Stimulated activated naive CD4-positive, alpha-beta T cell treated with Interleukin-2 at 50 U/mL for 16 hours (primary cell): ENCODE measurements around the gene AHNAK2.
"Not testable (repeated sequence)": the region's sequence is repeated elsewhere in the genome, so short reads cannot be mapped to it uniquely, and the experiment has no call there.

Source experiments
- DNase-seq: peaks from one replicate; lab custom pipeline; 2025; lab: John Stamatoyannopoulos, UW

Gene AHNAK2

DNA sequence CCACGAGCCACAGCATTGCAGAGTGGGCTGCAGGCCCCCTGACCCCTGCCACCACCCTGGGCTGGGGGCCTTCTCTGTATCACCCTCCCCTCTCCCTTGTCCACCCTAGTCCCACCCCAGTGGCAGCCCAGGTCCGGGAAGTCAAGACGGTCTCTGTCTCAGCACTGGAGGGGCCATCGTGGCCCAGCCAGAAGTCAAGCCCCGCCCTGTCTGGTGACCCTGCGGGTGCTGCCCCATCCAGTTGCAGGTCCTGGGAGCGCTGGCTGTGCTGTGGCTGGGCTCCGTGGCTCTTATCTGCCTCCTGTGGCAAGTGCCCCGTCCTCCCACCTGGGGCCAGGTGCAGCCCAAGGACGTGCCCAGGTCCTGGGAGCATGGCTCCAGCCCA, 50.8 kb downstream of the AHNAK2 start:
- DNase-seq = no peak

DNA sequence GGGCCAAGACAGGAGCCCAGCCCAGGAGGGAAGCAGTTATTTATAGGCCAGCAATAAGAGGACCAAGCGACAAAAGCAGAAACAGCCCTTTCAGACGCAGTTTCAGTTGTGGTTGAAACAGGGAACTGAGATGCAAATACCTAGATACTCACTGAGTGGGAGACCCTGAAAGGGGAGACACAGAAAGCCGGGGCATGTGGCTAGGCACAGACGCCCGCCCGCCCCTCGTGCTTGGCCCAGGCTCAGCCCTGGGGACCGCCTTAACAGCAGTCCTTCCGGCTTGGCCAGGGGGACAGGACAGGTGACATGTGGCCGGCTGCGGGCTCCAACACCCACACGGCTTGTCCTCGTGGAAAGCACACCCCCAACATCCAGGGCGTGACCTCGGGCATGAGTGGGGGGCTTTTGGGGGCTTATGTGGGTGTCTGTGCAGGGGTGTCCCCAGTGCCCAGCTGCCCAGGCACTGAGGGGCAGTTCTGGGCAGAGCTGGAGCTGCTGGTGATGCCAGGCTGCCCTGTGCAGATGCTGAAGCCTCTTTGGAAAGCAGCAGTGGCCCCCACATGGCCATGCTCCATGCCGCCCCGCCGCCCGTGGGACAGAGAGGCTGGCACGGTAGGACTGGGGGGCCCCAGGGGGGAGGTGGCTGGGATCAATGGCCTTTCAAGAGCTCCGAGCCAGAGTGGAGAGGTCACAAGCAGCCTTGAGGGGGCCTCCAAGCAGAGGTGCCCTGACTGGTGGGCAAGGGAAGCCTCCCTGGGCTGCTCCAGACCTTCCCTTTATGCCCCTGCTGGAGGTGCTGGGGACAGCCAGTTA, 51.3 kb downstream of the AHNAK2 start:
- no peak for DNase-seq

DNA sequence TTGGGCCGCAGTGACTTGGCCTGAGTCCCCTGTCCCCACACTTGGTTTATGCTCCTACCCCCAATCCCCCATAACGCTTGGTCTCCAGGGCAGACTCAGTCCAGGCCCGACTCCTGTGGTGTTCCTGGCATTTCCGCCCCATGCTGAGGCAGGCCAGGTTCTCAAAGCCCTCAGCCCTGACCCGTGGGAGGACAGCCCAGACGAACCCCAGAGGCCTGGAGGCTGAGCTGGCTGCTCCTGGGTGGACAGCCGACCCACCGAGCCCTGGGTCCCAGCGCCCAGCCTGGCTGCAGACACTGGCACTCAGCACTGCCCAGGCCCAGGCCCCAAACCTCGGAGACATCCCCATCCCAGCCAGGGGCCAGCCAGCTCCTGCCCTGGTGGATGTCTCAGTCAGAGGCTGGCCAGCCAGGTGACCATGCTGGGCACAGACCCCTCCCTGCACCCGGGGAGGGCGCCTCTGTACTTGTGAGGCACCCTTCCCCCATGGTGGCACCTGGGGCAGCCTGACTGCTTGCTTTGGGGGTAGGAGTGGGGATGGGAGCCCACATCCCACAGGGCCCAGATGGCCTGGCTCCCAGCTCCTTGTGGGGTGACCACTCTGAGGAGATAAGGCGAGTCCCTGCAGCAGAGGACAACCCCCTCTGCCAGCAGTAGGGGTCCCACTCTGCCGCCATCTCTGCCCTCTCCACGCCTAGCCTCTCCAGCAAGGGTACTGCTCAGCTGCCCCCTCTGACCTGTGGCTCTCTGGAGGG, 52.1 kb downstream of the AHNAK2 start:
- no peak for DNase-seq

DNA sequence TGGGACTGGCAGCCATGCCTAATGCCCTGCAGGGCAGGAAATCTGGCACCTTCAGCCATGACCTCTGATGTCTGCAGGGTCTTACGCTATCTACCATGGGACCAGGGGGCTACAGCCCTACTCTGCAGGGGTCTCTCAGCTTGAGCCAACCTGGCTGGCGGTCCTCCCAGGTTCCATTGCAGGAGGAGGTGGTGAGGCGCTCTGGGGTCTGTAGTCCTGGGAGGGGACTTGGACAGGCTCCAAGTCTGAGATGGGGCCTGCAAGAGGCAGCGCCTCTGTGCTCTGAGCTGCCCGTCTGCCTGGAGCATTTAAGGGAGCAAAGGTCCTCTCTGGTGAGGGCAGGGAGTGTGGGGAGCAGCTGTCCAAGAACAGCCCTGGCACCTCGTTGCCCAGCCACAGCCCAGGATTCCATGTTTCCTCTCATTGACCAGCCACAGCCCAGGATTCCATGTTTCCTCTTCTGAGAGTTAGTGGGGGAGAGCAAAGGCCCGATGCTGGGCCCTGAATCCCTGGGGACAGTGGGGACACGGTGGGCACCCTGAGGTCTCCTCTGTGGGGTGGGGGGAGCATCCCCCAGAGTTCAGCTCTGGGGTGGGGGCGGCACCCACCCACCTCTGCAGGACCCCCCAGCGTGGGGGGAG, 52.8 kb downstream of the AHNAK2 start:
- DNase-seq = no peak

DNA sequence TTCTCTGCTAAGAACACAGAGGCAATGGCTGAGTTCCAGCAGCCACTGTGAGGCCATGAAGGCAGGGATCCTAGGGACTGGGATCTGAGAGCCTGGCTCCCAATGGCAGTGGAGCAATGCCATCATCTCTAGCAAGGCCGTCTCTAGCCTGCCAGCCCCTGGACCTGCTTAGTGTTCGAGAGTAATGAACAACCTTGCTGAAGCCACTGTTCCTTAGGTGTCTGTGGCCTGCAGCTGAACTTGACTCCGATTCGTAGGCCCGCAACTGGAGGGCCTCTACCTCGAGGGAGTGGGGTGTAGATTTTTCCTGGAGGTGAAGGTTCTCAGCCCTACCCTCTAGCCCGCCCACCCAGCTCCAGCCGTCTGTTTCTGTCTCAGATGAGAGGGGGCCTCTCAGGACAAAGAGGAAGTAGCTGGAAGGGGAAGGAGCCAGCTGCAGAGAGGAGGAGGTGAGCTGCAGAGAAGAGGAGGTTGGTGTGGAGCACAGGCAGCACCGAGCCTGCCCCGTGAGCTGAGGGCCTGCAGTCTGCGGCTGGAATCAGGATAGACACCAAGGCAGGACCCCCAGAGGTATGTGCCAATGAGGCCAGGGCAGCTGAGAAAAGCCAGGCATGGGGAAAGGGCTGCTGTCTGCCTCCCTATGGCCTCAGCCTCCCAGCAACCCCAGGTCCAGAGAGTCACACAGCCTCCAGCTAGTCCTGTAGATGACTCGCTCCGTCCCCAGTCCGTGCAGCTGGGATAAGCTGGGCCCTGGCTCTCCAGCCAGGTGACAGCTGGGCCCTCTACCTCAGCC, 53.6 kb downstream of the AHNAK2 start, which contains the start of gene PLD4:
PLD4 (plus strand) TSS at position 459 of the 793 bp plus-strand sequence. CDS start 2,262 bp downstream, outside the sequence.
- DNase-seq = no peak

DNA sequence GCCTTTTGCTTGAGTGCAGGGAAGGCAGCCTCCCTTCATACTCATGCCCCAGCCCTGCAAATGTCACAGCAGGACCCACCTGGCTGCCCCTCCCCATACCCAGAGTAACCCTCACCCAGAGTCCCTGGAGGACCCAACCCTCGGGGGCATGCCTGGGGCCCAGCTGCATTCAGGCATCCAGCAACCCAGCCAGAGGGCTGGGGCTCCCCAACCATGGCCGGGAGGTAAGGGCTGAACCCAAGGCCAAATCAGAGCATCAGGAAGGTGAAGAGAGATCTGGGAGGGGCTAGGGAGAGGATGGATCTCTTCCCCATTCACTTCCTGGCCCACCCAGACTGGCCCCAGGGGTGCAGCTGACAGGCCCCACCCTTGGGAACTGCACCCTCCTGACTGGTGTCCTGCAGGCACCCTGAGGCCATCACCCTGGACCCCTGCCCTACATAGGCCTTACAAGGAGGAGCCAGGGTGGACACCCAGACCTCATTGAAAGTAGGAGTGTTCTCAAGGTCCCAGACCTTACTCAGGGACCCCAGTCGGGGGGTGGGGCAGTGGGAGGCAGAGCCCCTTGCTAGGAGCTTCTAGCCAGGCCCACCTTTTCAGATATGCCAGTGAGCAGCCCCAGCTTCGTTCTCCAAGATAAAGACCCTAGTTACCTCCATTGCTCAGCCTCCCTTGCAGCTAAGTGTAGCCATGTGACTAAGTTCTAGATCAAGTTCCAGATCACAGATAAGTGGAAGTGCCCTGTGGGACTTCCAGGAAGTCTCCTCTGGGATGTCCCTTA, 54.3 kb downstream of the AHNAK2 start:
- DNase-seq = no peak

DNA sequence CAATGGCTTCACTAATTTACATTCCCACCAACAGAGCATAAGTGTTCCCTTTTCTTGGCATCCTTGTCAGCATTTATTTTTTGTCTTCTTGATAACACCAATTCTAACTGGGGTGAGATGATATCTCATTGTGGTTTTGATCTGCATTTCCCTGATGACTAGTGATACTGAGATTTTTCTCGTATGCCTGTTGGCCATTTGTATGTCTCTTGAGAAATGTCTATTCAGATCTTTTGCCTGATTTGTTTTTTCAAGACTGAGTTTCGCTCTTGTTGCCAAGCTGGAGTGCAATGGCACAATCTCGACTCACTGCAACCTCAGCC, 58.2 kb downstream of the AHNAK2 start:
- no peak for DNase-seq

DNA sequence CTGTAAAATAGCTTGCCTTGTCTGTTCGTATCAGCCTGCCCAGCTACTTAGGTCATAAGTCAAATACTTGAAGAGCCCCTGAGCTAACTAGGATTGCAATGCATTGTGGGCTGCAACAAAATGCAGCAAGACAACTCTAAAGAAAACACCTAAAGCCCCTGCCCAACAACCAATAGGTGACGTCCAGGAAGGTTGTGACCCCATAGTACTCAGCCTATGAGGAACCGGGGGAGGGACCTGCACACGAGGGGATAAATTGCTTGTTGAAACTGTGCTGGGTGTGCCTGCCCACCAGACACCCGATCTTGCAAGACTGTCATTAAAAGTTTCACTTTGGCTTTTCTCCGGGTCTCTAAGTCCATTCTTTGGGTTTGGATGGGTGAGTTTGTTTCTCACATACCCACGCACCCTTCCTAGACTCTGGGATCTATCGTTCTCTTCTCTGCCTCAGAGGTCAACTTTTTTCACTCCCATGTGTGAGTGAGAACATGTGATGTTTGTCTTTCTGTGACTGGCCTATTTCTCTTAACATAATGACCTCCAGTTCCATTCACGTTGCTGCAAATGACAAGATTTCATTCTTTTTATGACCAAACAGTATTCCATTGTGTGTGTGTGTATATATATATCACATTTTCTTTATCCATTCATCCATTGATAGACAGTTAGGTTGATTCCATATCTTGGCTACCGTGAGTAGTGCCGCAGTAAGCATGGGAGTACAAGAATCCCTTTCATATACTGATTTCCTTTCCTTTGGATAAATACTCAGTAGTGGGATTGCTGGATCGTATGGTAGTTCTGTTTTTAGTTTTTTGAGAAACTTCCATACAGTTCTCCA, 58.8 kb downstream of the AHNAK2 start:
- DNase-seq = not testable (repeated sequence)

DNA sequence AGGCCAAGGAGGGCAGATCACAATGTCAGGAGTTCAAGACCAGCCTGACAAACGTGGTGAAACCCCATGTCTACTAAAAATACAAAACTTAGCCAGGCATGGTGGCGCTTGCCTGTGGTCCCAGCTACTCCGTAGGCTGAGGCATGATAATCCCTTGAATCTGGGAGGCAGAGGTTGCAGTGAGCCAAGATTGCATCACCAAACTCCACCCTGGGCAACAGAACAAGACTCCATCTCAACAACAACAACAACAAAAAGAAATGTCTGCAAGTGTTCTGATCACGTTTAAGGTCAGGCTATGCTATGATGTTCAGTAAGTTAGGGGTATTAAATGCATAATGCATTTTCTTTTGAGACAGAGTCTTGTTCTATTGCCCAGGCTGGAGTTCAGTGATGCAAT, 60.2 kb downstream of the AHNAK2 start:
- no peak for DNase-seq

DNA sequence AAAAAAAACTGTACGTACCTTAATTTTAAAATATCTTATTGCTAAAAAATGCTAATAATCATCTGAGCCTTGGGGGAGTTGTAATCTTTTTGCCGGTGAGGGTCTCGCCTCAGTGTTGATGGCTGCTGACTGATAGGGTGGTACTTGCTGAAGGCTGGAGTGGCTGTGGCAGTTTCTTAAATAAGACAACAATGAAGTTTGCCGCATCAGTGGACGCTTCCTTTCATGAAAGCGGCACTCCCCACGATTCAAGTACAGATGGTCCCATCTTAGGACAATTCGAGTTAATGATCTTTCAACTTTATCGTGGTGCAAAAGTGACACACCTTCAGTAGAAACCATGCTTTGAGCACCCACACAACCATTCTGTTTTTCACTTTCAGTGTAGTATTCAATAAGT, 61.1 kb downstream of the AHNAK2 start:
- no peak for DNase-seq

DNA sequence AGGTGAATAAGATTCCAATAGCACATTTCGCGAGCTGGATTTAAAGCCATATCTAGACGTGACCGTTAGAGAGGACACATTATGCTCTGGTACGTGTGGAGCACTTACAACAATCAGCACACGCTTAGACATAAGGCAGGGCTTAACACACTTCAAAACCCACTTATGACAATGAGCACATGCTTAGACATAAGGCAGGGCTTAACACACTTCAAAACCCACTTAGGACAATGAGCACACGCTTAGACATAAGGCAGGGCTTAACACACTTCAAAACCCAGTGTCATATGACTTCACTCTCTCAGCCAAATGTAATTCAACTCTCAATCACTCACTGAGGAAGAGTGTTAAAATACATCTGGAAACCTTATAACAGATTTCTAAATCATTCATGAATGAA, 64.7 kb downstream of the AHNAK2 start:
- DNase-seq = no peak

DNA sequence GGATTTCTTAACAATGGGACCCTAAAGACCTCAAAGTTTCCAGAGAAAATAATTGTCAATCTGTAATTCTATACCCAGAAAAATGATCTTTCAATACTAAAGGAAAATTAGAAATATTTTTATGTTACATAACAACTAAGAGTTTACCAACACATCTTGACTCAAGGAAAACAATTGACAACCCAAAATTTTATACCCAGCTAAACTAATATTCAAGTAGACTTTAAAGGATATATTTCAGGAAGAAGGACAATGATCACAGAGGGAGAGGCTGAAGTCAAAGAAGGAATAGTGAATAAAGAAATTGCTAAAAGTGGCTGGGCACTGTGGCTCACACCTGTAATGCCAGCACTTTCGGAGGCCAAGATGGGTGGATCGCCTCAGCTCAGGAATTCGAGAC, 66.1 kb downstream of the AHNAK2 start:
- DNase-seq = no peak

DNA sequence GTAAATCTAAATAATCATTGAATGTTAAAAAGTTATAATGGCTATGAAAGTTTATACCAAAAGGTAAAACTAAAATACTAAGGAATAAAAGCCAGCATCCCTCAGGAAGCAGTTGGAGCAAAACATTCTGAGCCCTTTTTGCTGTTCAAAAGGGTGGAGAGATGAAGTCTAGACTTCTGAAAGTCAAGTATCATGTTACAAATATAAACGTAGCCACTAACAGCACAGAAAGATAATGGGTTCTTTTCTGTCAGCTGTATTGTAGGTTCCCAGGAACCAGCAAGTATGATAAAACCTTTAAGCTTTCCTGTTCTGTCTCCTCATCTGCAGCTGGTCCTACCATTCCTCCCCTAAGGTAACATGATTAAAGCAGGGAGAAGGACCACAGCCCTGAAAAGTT, 69.9 kb downstream of the AHNAK2 start:
- no peak for DNase-seq

DNA sequence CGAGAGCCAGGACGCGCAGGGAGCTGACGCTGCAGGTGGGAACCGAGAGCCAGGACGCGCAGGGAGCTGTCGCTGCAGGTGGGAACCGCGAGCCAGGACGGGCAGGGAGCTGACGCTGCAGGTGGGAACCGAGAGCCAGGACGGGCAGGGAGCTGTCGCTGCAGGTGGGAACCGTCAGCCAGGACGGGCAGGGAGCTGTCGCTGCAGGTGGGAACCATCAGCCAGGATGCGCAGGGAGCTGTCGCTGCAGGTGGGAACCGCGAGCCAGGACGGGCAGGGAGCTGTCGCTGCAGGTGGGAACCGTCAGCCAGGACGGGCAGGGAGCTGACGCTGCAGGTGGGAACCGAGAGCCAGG, 72.6 kb downstream of the AHNAK2 start:
- not testable (repeated sequence) for DNase-seq

DNA sequence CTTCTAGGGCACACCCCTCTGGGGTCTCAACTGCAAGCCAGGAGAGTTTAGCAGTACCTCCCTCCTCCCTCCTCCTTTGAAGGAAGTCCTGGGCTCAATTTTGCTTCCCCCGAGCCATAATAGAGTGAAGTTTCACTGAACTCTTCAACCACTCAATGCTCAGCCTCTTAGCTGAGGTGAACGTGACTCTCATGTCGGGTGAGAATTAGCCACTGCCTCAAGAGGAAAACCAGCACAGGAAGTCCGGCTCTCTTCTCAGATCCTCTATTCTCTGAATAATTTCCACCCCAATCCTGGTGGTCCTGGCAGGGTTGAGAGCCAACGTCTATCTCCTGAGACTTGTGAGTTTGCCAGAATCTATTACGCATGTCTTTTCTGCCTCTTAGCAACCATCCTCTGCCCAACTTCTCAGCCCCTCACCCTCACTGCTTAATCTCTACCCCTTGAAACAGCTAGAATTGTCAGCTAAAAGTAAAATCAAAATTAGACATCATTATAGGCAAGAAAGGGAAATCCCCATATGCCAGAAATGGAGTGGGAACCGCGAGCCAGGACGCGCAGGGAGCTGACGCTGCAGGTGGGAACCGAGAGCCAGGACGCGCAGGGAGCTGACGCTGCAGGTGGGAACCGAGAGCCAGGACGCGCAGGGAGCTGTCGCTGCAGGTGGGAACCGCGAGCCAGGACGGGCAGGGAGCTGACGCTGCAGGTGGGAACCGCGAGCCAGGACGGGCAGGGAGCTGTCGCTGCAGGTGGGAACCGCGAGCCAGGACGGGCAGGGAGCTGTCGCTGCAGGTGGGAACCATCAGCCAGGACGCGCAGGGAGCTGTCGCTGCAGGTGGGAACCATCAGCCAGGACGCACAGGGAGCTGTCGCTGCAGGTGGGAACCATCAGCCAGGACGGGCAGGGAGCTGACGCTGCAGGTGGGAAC, 73.3 kb downstream of the AHNAK2 start:
- not testable (repeated sequence) for DNase-seq

DNA sequence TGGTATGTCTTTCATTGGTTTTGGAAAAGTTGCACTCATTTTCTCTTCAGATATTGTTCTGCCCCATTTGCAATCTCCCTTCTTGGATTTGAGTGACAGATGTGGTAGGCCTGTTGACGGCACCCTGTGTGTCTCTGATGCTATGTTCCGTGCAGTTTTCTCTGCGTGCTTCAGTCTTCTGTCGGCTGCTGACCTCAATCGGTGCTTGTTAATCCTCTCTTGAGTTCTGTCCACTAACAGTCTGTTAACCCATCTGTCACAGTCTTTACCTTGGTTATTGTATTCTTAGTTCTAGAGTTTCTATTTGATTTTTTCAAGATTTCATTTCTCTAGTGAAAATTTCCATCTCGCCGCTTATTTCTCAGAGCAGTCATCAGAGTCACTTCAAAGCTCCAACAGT, 74.2 kb downstream of the AHNAK2 start:
- DNase-seq = no peak

DNA sequence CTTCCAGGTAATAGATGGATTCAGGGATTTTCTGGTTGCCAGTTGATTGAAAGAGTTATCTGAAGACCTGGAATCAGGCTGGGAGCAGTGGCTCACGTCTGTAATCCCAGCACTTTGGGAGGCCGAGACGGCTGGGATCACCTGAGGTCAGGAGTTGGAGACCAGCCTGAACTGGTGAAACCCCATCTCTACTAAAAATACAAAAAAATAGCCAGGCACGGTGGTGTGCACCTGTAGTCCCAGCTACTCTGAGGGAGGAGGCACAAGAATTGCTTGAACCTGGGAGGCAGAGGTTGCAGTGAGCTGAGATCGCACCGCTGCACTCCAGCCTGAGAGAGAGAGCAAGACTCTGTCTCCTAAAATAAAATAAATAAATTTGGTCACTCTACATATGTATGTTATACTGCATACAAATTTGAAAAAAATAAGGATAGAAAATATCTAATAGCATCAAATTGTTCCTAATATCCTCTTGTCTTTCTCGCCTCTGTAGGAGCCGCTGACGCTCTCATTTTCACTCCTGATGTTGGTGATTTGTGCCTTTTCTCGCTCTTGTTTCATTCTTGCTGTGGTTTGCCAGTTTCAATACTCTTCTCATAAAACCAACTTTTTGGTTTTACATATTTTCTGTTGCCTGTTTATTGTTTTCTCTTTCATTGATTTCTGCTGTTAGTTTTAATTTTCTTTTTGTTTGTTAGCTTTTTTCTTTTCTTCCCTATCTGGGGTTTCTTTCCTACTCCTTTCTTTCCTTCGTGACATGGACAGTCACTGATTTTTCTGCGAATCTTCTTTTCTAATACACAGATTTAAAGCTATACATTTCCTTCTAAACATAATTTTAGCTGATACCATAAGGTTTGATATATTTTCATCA, 77.3 kb downstream of the AHNAK2 start:
- DNase-seq = no peak

DNA sequence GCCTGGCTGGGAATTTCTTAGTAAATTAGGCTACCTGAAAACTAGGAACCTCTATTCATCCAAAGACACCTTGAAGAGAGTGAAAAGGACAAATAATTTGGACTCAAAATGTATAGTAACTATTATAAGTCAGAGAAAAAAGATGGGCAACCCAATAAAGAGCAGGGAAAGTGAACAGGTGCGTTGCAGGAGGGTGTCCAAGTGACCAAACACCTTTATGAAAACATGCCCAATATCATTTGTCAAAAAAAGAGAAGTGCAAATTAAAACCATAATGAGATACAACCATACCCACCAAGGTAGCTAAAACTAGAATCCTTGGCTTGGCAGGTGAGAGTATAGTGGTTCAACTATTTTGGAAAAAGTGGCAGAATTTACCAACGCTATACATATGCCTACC, 78.4 kb downstream of the AHNAK2 start:
- DNase-seq = no peak
